Dedifferentiated amniotic fluid mesenchymal stem cell (primary cell): ENCODE results near the gene JMJD8.

Source experiments
- DNase-seq: peaks from one replicate; pipeline ENCODE4 v3.0.0-alpha.2; 2016; ENCODE audit errors: extremely low spot score

The JMJD8 gene

GRCh38 chr16:709566-710499, 25.7 kb upstream of the JMJD8 start:
- DNase-seq, result no peak

- DNase-seq, result no peak
Observed at GRCh38 chr16:708959-709358, 24.8 kb upstream of the JMJD8 start.

GRCh38 chr16:708019-708418, 23.9 kb upstream of the JMJD8 start:
- no peak for DNase-seq

- DNase-seq, result no peak
Observed at GRCh38 chr16:707062-707538, 23.0 kb upstream of the JMJD8 start.

- no peak for DNase-seq
Observed at GRCh38 chr16:706189-707061, 22.3 kb upstream of the JMJD8 start.

GRCh38 chr16:705431-706188, 21.5 kb upstream of the JMJD8 start, which contains the start of gene FBXL16:
Gene FBXL16 (minus strand): TSS chr16:705801. CDS start chr16:697405, 8,396 bp downstream.
- DNase-seq, result no peak

- no peak for DNase-seq
Observed at GRCh38 chr16:704552-705380, 20.6 kb upstream of the JMJD8 start.

GRCh38 chr16:704047-704446, 19.9 kb upstream of the JMJD8 start:
- DNase-seq, result no peak

- no peak for DNase-seq
Observed at GRCh38 chr16:703406-703805, 19.3 kb upstream of the JMJD8 start.

GRCh38 chr16:702341-702740, 18.2 kb upstream of the JMJD8 start:
- DNase-seq, result no peak

- no peak for DNase-seq
Observed at GRCh38 chr16:700684-701584, 16.8 kb upstream of the JMJD8 start.

- no peak for DNase-seq
Observed at GRCh38 chr16:698911-699671, 15.0 kb upstream of the JMJD8 start.

GRCh38 chr16:695355-696089, 11.4 kb upstream of the JMJD8 start:
- DNase-seq, result no peak

GRCh38 chr16:694863-695354, 10.8 kb upstream of the JMJD8 start:
- no peak for DNase-seq

- no peak for DNase-seq
Observed at GRCh38 chr16:694187-694862, 10.2 kb upstream of the JMJD8 start.

GRCh38 chr16:693766-694165, 9.6 kb upstream of the JMJD8 start:
- DNase-seq, result no peak

- DNase-seq, result no peak
Observed at GRCh38 chr16:693364-693763, 9.2 kb upstream of the JMJD8 start.
